Loucy (cell line): ENCODE results near the gene AKR1B15.
A peak's percentile ranks its signal among the peaks of the same experiment; 100 is the strongest.

Experiments used
- EZH2phosphoT487 ChIP-seq: fragments of 200-600 bp; IDR thresholded peaks from 2 replicates; pipeline ENCODE4 v1.6.1; 2018; ENCODE audit warnings: antibody characterized with exemption, mild to moderate bottlenecking, moderate library complexity, borderline replicate concordance
- TF ChIP-seq, protein P1 (sequence below): fragments of 200-600 bp; sonication (generic); conservative IDR thresholded peaks from 2 replicates; pipeline ENCODE4 v1.5.1; 2014; ENCODE audit warnings: mild to moderate bottlenecking, antibody characterized with exemption, low read length

DNA sequence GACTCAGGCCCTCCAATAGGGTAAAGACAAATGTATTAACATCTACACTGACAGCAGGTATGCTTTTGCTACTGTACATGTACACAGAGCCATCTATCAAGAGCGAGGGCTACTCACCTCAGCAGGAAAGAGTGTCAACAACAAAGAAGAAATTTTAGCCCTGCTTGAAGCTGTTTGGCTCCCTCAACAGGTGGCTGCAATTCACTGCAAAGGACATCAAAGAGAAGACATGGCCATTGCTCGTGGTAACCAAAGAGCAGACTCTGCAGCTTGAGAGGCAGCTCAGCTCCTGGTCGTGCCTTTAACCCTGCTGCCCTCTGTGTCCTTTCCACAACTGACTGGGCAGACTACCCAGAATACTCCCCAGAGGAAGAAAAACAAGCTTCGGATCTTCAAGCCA is 5.1 kb downstream of the AKR1B15 start:
- TF ChIP-seq, protein P1, sequence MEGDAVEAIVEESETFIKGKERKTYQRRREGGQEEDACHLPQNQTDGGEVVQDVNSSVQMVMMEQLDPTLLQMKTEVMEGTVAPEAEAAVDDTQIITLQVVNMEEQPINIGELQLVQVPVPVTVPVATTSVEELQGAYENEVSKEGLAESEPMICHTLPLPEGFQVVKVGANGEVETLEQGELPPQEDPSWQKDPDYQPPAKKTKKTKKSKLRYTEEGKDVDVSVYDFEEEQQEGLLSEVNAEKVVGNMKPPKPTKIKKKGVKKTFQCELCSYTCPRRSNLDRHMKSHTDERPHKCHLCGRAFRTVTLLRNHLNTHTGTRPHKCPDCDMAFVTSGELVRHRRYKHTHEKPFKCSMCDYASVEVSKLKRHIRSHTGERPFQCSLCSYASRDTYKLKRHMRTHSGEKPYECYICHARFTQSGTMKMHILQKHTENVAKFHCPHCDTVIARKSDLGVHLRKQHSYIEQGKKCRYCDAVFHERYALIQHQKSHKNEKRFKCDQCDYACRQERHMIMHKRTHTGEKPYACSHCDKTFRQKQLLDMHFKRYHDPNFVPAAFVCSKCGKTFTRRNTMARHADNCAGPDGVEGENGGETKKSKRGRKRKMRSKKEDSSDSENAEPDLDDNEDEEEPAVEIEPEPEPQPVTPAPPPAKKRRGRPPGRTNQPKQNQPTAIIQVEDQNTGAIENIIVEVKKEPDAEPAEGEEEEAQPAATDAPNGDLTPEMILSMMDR: peak; percentile 44
- no peak for TF ChIP-seq EZH2phosphoT487
